Measurements from ENCODE around the gene SREBF2. TPM values are rescaled to one million over a fixed set of nuclear protein-coding genes. Genes with fewer than 3 reads are reported as not detected.

Gene SREBF2
- total and polyA plus RNA-seq, 2 of the 8 experiments (the other 6 are each of a cell fraction or from before 2014, with no cell fraction given), result 125 to 144 TPM

- Histone ChIP-seq H3K14ac (ENCODE audit: insufficient read length) (no peak overlapping the region), H2AK5ac (ENCODE audit: low read depth, low read length) (no peak overlapping the region), H3K23me2 (ENCODE audit: low read depth, low read length) (no peaks in the 10 kb centered on the region), H3K36me3 (ENCODE audit: control insufficient read depth in 2 of 4, insufficient read depth in 4 of 4, low read length in 3 of 4) (peaks cover 0 to 4% (median 3%) of the 10 kb centered on the region in 4 experiments; a peak in 4 of 8 replicates), H2BK12ac (ENCODE audit: low read depth, low read length) (no peak overlapping the region), H3K56ac (replicated peaks; ENCODE audit: insufficient read length, low read depth, low read length) (no peak overlapping the region), H3K27me3 (replicated peaks in 1 of 4; ENCODE audit: control insufficient read depth in 3 of 4, extremely low read depth in 1 of 4, insufficient read depth in 3 of 4, low read length in 3 of 4) (no peaks in the 10 kb centered on the region; a peak in 1 of 7 replicates), H4K20me1 (replicated peaks in 1 of 2; ENCODE audit: control insufficient read depth in 1 of 2, insufficient read depth in 2 of 2, low read length in 2 of 2) (peaks cover 0 to 8% of the 10 kb centered on the region in 2 experiments), H3K27ac (ENCODE audit: low read depth, low read length) (no peak overlapping the region), H4K5ac (ENCODE audit: insufficient read length, low read depth, low read length) (no peak overlapping the region), H3K4ac (replicated peaks; ENCODE audit: insufficient read length, low read depth, low read length) (no peak overlapping the region), H3K79me1 (ENCODE audit: low read depth, low read length) (peaks cover 5% of the 10 kb centered on the region), H3K4me3 (ENCODE audit: extremely low read depth in 1 of 4, insufficient read depth in 2 of 4, low read depth in 3 of 4, low read length in 4 of 4) (no peak overlapping the region), H2BK5ac (ENCODE audit: low read depth, low read length) (no peak overlapping the region), H3K23ac (ENCODE audit: insufficient read length) (no peak overlapping the region), H3K9ac (replicated peaks in 1 of 4; ENCODE audit: extremely low read depth in 1 of 4, low read depth in 3 of 4, low read length in 3 of 4) (no peak overlapping the region), H3K18ac (ENCODE audit: extremely low read depth, low read length) (no peak overlapping the region), H3K4me2 (ENCODE audit: insufficient read depth in 1 of 2, low read depth in 2 of 2, low read length in 2 of 2) (no peak overlapping the region), H3K9me3 (ENCODE audit: insufficient read depth in 2 of 2, low read depth in 1 of 2, low read length in 1 of 2) (no peaks in the 10 kb centered on the region), H2AFZ (ENCODE audit: low read length) (no peak overlapping the region), H2BK15ac (ENCODE audit: low read length) (no peak overlapping the region), H2BK20ac (ENCODE audit: low read length) (no peak overlapping the region), H4K91ac (replicated peaks; ENCODE audit: insufficient read length, low read length) (no peak overlapping the region), H2BK120ac (replicated peaks; ENCODE audit: low read depth, low read length) (no peak overlapping the region), H3K4me1 (replicated peaks in 1 of 4; ENCODE audit: control insufficient read depth in 3 of 4, insufficient read depth in 4 of 4, low read length in 3 of 4) (peaks cover 2 to 10% (median 6%) of the 10 kb centered on the region in 4 experiments), H3K79me2 (ENCODE audit: control insufficient read depth in 1 of 2, insufficient read depth in 2 of 2, low read length in 2 of 2) (no peaks in the 10 kb centered on the region), H4K8ac (ENCODE audit: extremely low read depth, insufficient read depth, low read length) (no peak overlapping the region)
- ChIA-PET CTCF (ENCODE audit: partially characterized antibody) (interaction anchor here (0.9 to 1.7 kb wide), 9 partner anchors 11 to 148 kb away, joined by 3 to 7 read pairs (median 3); partner anchors contain the start of gene SREBF2), POLR2A (ENCODE audit: partially characterized antibody) (interaction anchor here (0.8 to 1.7 kb wide), 3 partner anchors 9 to 31 kb away, joined by 3 to 5 read pairs (median 4); partner anchors contain the start of gene CCDC134)
- DNase-seq (ENCODE audit: low read depth in 1 of 2, low spot score in 2 of 2) (no peak), FAIRE-seq (no peak)
- 91% methylated on average over 12 of the region's 12 CpGs; no CpG with 5 or more reads in 1 of the 2 experiments for WGBS, 2 experiments (ENCODE audit: extremely low coverage in 1 of 2, insufficient coverage in 1 of 2, insufficient read length in 1 of 2, insufficient replicate concordance in 2 of 2, low coverage in 1 of 2, low lambda C conversion rate in 2 of 2, missing lambda C conversion rate in 1 of 2)
- TF ChIP-seq SP1 (IDR thresholded peaks at IDR 0.05; ENCODE audit: low read depth, low read length), result no peak
Observed at GRCh38 chr22:41821471-41822316, 11.2 kb upstream of the SREBF2 start.

Measured in H1 (cell line).